Stimulated activated CD8-positive, alpha-beta memory T cell treated with anti-CD3 and anti-CD28 coated beads, Interleukin-15, amount 100 ng/mL, for 48 hours (primary cell): Measurements from ENCODE around the gene DAPP1.

Experiments used
- DNase-seq, 2 donors: peaks; one replicate each; pipeline ENCODE4 v3.0.0-alpha.2; 2020; ENCODE audit warnings: low read depth in 2 of 2

DAPP1 gene

DNA sequence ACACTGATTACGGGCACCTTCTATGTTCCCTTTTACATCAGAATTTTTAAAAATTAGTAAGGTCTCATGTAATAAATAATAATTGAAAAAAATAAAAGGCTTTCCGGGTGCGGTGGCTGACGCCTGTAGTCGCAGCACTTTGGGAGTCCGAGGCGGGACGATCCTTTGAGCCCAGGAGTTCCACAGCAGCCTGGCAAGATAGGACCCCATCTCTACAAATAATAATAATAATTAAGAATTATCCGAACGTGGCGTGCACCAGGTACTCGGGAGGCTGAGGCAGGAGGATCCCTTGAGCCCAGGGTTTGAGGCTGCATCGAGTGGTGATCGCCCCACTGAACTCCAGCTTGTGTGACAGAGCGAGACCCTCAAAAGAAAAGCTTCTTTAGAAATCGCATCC is 78.4 kb downstream of the DAPP1 start:
- no peak for DNase-seq

GRCh38 chr4:99915449-99915848 is 98.8 kb downstream of the DAPP1 start:
- DNase-seq, result no peak

- no peak for DNase-seq
These were observed 100.9 kb downstream of the DAPP1 start for GRCh38 chr4:99917575-99917974.

DNA sequence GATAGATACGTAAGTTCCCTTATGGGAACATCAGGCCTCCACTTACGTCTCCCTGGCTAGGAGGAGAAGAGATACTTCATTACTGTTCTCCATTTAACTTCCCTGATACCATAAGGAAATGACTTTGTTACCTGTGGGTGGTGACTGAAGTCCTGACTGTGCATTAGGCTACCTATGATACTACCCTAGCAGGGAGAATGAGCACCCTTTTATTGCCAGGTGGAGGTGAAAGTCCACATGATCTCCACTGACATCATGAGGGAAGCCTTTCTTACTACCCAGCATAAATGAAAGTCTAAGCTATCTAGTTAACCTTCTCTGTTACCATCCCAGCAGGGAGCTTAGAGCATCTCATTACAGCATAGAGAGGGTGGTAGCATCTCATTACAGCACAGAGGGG is 102.0 kb downstream of the DAPP1 start:
- DNase-seq, result no peak
